CD14-positive monocyte (primary cell): ENCODE results near the gene HOGA1. TPM values are rescaled to one million over a fixed set of nuclear protein-coding genes. Genes with fewer than 3 reads are reported as not detected.

ENCODE experiments used
- DNase-seq, 3 donors: peaks; one replicate each; pipeline ENCODE4 v3.0.0-alpha.2; 2011 to 2022
- H2AFZ ChIP-seq: 2 replicates; pipeline ENCODE4 v1.6.0; 2012; ENCODE audit warnings: mild to moderate bottlenecking, low read depth, low read length, inconsistent platforms; ENCODE audit not compliant: insufficient read depth, poor library complexity, severe bottlenecking
- H3K27ac ChIP-seq, 2 donors: 1 replicate in 1 of 2; 2 replicates in 1 of 2; pipeline ENCODE4 v1.5.1; 2012 to 2013; ENCODE audit warnings: low read length in 2 of 2, control low read depth in 1 of 2, inconsistent platforms in 1 of 2, low read depth in 1 of 2, mild to moderate bottlenecking in 1 of 2
- H3K27me3 ChIP-seq, 2 donors: one replicate each; pipeline versions ENCODE4 v1.6.0 to v1.6.1; 2011 to 2013; ENCODE audit warnings: low read length in 2 of 2; ENCODE audit not compliant: control insufficient read depth in 2 of 2, insufficient read depth in 2 of 2
- H3K36me3 ChIP-seq, 2 donors: replicated peaks in 1 of 2; 1 replicate in 1 of 2; 2 replicates in 1 of 2; pipeline versions ENCODE4 v1.5.1 to v1.6.1; 2012 to 2013; ENCODE audit warnings: low read length in 2 of 2, control low read depth in 1 of 2, inconsistent platforms in 1 of 2, mild to moderate bottlenecking in 1 of 2; ENCODE audit not compliant: insufficient read depth in 2 of 2, control insufficient read depth in 1 of 2
- H3K4me1 ChIP-seq, 2 donors: 1 replicate in 1 of 2; 2 replicates in 1 of 2; pipeline versions ENCODE4 v1.5.1 to v1.6.1; 2012 to 2013; ENCODE audit warnings: low read length in 2 of 2, control low read depth in 1 of 2, inconsistent platforms in 1 of 2, mild to moderate bottlenecking in 1 of 2, moderate library complexity in 1 of 2; ENCODE audit not compliant: insufficient read depth in 2 of 2, control insufficient read depth in 1 of 2
- H3K4me2 ChIP-seq: replicated peaks from 2 replicates; pipeline ENCODE3; 2012; ENCODE audit warnings: low read length, moderate library complexity, mild to moderate bottlenecking; ENCODE audit not compliant: poor library complexity, severe bottlenecking; ENCODE audit errors: extremely low read depth
- H3K4me3 ChIP-seq, 3 experiments: fragments of 200-600 bp in 1 of 3; sonication (generic) in 1 of 3; replicated peaks in 1 of 3; 1 replicate in 2 of 3; 2 replicates in 1 of 3; pipeline ENCODE4 v1.5.1; 2011 to 2013; ENCODE audit warnings: low read length in 3 of 3, mild to moderate bottlenecking in 3 of 3, control low read depth in 2 of 3, low read depth in 2 of 3, inconsistent platforms in 1 of 3, moderate library complexity in 1 of 3
- H3K79me2 ChIP-seq: 2 replicates; pipeline ENCODE4 v1.6.0; 2012; ENCODE audit warnings: mild to moderate bottlenecking, control low read depth, inconsistent platforms, low read length, moderate library complexity; ENCODE audit not compliant: insufficient read depth
- H3K9ac ChIP-seq: 2 replicates; pipeline ENCODE4 v1.6.0; 2017; ENCODE audit warnings: low read length, mild to moderate bottlenecking; ENCODE audit not compliant: insufficient read depth, poor library complexity, severe bottlenecking
- H3K9me3 ChIP-seq, 2 donors: replicated peaks in 1 of 2; 1 replicate in 1 of 2; 2 replicates in 1 of 2; pipeline versions ENCODE4 v1.5.1 to v1.6.1; 2012 to 2013; ENCODE audit warnings: low read length in 2 of 2, control low read depth in 1 of 2; ENCODE audit not compliant: control insufficient read depth in 1 of 2, insufficient read depth in 1 of 2
- H4K20me1 ChIP-seq: 2 replicates; pipeline ENCODE4 v1.6.0; 2012; ENCODE audit warnings: mild to moderate bottlenecking, low read length, control low read depth, moderate library complexity; ENCODE audit not compliant: insufficient read depth
- H3K27ac Mint-ChIP-seq, 7 donors: one replicate each; pipeline ENCODE4 v1.8.0; 2020; ENCODE audit warnings: mild to moderate bottlenecking in 7 of 7, mixed read lengths in 7 of 7, moderate library complexity in 6 of 7, inconsistent platforms in 2 of 7
- H3K27me3 Mint-ChIP-seq, 3 donors: one replicate each; pipeline ENCODE4 v1.8.0; 2021 to 2022; ENCODE audit warnings: low read depth in 3 of 3, mild to moderate bottlenecking in 3 of 3, mixed read lengths in 3 of 3, moderate library complexity in 3 of 3, inconsistent platforms in 1 of 3
- H3K36me3 Mint-ChIP-seq, 2 donors: one replicate each; pipeline ENCODE4 v1.8.0; 2020; ENCODE audit warnings: mixed read lengths in 2 of 2, inconsistent platforms in 1 of 2, mild to moderate bottlenecking in 1 of 2
- H3K4me1 Mint-ChIP-seq: one replicate; pipeline ENCODE4 v1.8.0; 2020; ENCODE audit warnings: mild to moderate bottlenecking, mixed read lengths
- H3K4me3 Mint-ChIP-seq, 2 donors: one replicate each; pipeline ENCODE4 v1.8.0; 2020; ENCODE audit warnings: mild to moderate bottlenecking in 2 of 2, mixed read lengths in 2 of 2, moderate library complexity in 1 of 2
- H3K9me3 Mint-ChIP-seq, 7 donors: one replicate each; pipeline ENCODE4 v1.8.0; 2020 to 2022; ENCODE audit warnings: mixed read lengths in 7 of 7, mild to moderate bottlenecking in 6 of 7, moderate library complexity in 6 of 7, inconsistent platforms in 2 of 7
- WGBS: methylation state at CpG from one replicate; pipeline ENCODE4 v1.1.5; 2013; ENCODE audit warnings: missing lambda C conversion rate; ENCODE audit not compliant: insufficient coverage; 5-methylcytosine and 5-hydroxymethylcytosine counted together
- intact Hi-C, 2 donors: fragments of 100-400 bp; cut with micrococcal nuclease; formaldehyde crosslinking; loops; one replicate each; pipeline versions ENCODE4 v1.15.0 to v1.15.1; 2023
- polyA plus RNA-seq, 3 donors: library from polyadenylated mRNA; depleted of rRNA in 1 of 3; unstranded in 2 of 3; stranded (reverse) in 1 of 3; fragments of 300-500 nt in 2 of 3; fragments of >200 nt in 1 of 3; fragmentation: Illumina TruSeq in 2 of 3; gene quantifications; 1 replicate in 2 of 3; 2 replicates in 1 of 3; pipeline ENCODE4 v1.2.3, GENCODE V29; 2012 to 2021
- TF ChIP-seq, protein P1 (sequence below): fragments of 200-600 bp; IDR thresholded peaks from one replicate; pipeline ENCODE4 v1.8.0; 2022; ENCODE audit warnings: antibody characterized with exemption, mild to moderate bottlenecking

HOGA1 gene
- polyA plus RNA-seq, 3 donors, result not detected

DNA sequence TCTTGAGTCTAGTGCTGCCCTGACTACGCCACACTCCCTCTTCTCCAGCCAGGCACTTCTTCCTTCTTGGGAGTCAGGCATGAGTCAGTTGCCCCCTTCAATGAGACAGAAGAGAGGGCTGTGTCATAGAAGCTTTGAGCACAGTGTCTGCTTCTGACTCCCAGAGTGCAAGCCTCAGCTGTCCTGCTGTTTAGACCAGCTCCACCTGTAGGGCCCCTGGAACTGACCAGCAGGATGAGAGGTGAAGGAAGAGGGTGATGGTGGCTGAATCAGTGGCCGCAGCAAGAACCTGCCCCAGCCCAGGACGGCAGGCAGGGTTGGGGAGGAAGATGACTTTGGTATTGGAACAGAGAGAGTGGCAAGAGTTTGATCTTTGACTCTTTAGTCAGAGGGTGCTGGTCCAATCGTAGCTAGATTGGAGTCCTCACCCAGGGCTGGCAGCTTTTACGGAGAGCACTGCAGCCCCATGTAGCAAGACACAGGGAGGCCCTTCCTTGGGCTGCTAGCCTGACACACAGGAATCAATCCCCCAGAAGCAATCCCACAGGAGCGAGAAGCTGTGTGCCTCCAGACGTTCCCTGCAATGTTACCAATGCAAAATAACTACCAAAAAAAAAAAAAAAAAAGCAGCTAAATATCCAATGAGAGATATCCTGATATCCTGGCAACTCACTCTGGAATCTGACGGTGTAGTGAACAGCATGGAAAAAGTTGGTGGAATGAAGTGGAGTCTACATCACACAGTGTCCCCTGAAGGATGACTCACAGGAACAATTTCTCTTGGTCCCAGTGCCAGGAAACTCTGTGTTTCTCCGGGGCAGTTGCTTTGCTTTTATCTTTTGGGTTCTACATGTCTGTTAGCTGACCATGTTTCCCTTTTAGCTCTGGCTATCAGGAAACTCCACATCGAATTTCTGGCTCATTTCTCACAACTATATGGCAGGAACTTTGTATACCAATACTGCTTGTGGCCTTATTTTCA lies 12.2 kb downstream of the HOGA1 start:
- Histone ChIP-seq H3K4me2 (no peak overlapping the region), H3K4me3 (no peak overlapping the region), H3K27ac (no peak overlapping the region)

DNA sequence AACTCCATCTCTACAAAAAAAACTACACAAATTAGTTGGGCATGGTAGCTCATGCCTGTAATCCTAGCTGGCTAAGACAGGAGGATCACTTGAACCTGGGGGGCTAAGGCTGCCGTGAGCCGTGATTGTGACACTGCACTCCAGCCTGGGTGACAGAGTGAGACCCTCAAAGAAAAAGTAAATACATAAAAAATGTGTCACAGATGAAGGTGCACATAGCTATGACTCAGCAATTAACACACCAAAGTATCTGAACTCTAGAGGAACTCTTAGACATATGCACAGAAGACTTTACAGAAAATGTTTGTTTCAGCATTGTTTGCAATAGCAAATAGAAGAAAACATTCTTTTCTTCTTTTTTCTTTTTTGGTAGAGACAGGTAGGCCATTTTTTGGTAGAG lies 13.6 kb downstream of the HOGA1 start:
- H4K20me1 ChIP-seq, result no peaks in the 10 kb centered on the region
- no peaks in the 10 kb centered on the region for H3K27me3 ChIP-seq
- H3K9ac ChIP-seq, result no peak overlapping the region
- TF ChIP-seq, protein P1, sequence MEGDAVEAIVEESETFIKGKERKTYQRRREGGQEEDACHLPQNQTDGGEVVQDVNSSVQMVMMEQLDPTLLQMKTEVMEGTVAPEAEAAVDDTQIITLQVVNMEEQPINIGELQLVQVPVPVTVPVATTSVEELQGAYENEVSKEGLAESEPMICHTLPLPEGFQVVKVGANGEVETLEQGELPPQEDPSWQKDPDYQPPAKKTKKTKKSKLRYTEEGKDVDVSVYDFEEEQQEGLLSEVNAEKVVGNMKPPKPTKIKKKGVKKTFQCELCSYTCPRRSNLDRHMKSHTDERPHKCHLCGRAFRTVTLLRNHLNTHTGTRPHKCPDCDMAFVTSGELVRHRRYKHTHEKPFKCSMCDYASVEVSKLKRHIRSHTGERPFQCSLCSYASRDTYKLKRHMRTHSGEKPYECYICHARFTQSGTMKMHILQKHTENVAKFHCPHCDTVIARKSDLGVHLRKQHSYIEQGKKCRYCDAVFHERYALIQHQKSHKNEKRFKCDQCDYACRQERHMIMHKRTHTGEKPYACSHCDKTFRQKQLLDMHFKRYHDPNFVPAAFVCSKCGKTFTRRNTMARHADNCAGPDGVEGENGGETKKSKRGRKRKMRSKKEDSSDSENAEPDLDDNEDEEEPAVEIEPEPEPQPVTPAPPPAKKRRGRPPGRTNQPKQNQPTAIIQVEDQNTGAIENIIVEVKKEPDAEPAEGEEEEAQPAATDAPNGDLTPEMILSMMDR, result no peak
- H3K4me1 Mint-ChIP-seq, result no peaks in the 10 kb centered on the region
- H3K27me3 Mint-ChIP-seq, result peaks cover 0 to 4% (median 4%) of the 10 kb centered on the region in 3 donors
- H3K36me3 Mint-ChIP-seq, result no peaks in the 10 kb centered on the region
- no peak overlapping the region for H3K27ac ChIP-seq
- no peak overlapping the region for H3K4me3 Mint-ChIP-seq
- H2AFZ ChIP-seq, result no peak overlapping the region
- no peak overlapping the region for H3K4me3 ChIP-seq
- H3K9me3 ChIP-seq, result no peaks in the 10 kb centered on the region
- no peaks in the 10 kb centered on the region for H3K4me1 ChIP-seq
- peak overlapping the region in 1 of 7 donors; percentile 40 for H3K27ac Mint-ChIP-seq
- H3K9me3 Mint-ChIP-seq, result no peaks in the 10 kb centered on the region
- no peaks in the 10 kb centered on the region for H3K36me3 ChIP-seq
- no CpG with 5 or more reads among the region's 2 CpGs for WGBS
- intact Hi-C loops, result no loop called here
- no peak overlapping the region for H3K4me2 ChIP-seq
- H3K79me2 ChIP-seq, result no peaks in the 10 kb centered on the region
- no peak for DNase-seq

More for the DNA sequence above, 12.2 kb downstream of the HOGA1 start:
- Mint-ChIP-seq H3K4me3 (no peak overlapping the region), H3K27me3 (peaks cover 0 to 4% (median 2%) of the 10 kb centered on the region in 3 donors), H3K9me3 (no peaks in the 10 kb centered on the region), H3K4me1 (no peaks in the 10 kb centered on the region), H3K27ac (no peak overlapping the region), H3K36me3 (no peaks in the 10 kb centered on the region)
- Histone ChIP-seq H2AFZ (peak overlapping the region; percentile 11), H3K79me2 (no peaks in the 10 kb centered on the region), H3K36me3 (no peaks in the 10 kb centered on the region), H3K4me1 (no peaks in the 10 kb centered on the region), H3K9me3 (no peaks in the 10 kb centered on the region), H3K27me3 (no peaks in the 10 kb centered on the region), H3K9ac (no peak overlapping the region), H4K20me1 (no peaks in the 10 kb centered on the region)
- intact Hi-C loops, result no loop called here
- WGBS, result 78% methylated on average over 7 of the region's 10 CpGs
- DNase-seq, result no peak
- TF ChIP-seq, protein P1, result no peak
